H1 (cell line): ENCODE results near the gene SNX27. TPM values are rescaled to one million over a fixed set of nuclear protein-coding genes. Genes with fewer than 3 reads are reported as not detected.
A peak's percentile ranks its signal among the peaks of the same experiment; 100 is the strongest.

ENCODE experiments used
- CTCF ChIA-PET: fragments of 300-600 bp; sonication (Branson Sonifier 250); formaldehyde crosslinking; loops from one replicate; lab custom pipeline; 2021; ENCODE audit not compliant: partially characterized antibody; lab: Charles Lee
- POLR2A ChIA-PET: fragments of 300-600 bp; sonication (Branson Sonifier 250); formaldehyde crosslinking; loops from one replicate; lab custom pipeline; 2021; ENCODE audit warnings: inconsistent platforms; ENCODE audit not compliant: partially characterized antibody; lab: Charles Lee
- DNase-seq, 2 experiments: peaks; one replicate each; pipeline versions ENCODE4 v3.0.0 to v3.0.0-alpha.2; 2010 to 2022; ENCODE audit warnings: low spot score in 2 of 2, low read depth in 1 of 2, mixed read lengths in 1 of 2
- FAIRE-seq: peaks from 2 replicates; lab custom pipeline; 2011; peaks lifted over from hg19 to GRCh38; lab: Jason Lieb, UNC
- H2AFZ ChIP-seq: 2 replicates; pipeline ENCODE4 v1.8.1; 2012; ENCODE audit warnings: low read length, inconsistent platforms
- H2AK5ac ChIP-seq: 2 replicates; pipeline ENCODE4 v1.6.1; 2013; ENCODE audit warnings: low read depth, low read length
- H2BK120ac ChIP-seq: replicated peaks from 2 replicates; pipeline ENCODE3; 2013; ENCODE audit warnings: low read depth, low read length, inconsistent platforms
- H2BK12ac ChIP-seq: 2 replicates; pipeline ENCODE4 v1.6.1; 2013; ENCODE audit warnings: low read depth, low read length
- H2BK15ac ChIP-seq: 2 replicates; pipeline ENCODE4 v1.6.1; 2013; ENCODE audit warnings: low read length
- H2BK20ac ChIP-seq: 2 replicates; pipeline ENCODE4 v1.6.1; 2013; ENCODE audit warnings: low read length
- H2BK5ac ChIP-seq: 2 replicates; pipeline ENCODE4 v1.6.1; 2013; ENCODE audit warnings: low read depth, low read length
- H3K14ac ChIP-seq: 2 replicates; pipeline ENCODE4 v1.6.1; 2013; ENCODE audit warnings: inconsistent platforms; ENCODE audit not compliant: insufficient read length
- H3K18ac ChIP-seq: 2 replicates; pipeline ENCODE4 v1.6.1; 2013; ENCODE audit warnings: low read length; ENCODE audit errors: extremely low read depth
- H3K23ac ChIP-seq: 2 replicates; pipeline ENCODE4 v1.6.1; 2013; ENCODE audit warnings: inconsistent platforms; ENCODE audit not compliant: insufficient read length
- H3K23me2 ChIP-seq: 2 replicates; pipeline ENCODE4 v1.6.1; 2013; ENCODE audit warnings: low read depth, low read length
- H3K27ac ChIP-seq: 2 replicates; pipeline ENCODE4 v1.6.1; 2011; ENCODE audit warnings: low read depth, low read length, inconsistent platforms
- H3K27me3 ChIP-seq, 4 experiments: replicated peaks in 1 of 4; 1 replicate in 1 of 4; 2 replicates in 3 of 4; pipeline versions ENCODE4 v1.6.1 to v1.8.1; 2011 to 2013; ENCODE audit warnings: low read length in 3 of 4, mild to moderate bottlenecking in 3 of 4, inconsistent platforms in 2 of 4, mixed read lengths in 2 of 4, moderate library complexity in 1 of 4; ENCODE audit not compliant: control insufficient read depth in 3 of 4, insufficient read depth in 3 of 4; ENCODE audit errors: extremely low read depth in 1 of 4
- H3K36me3 ChIP-seq, 4 experiments: 2 replicates each; pipeline versions ENCODE4 v1.6.1 to v1.8.1; 2011 to 2013; ENCODE audit warnings: mild to moderate bottlenecking in 4 of 4, low read length in 3 of 4, moderate library complexity in 2 of 4, control low read depth in 1 of 4, inconsistent platforms in 1 of 4; ENCODE audit not compliant: insufficient read depth in 4 of 4, control insufficient read depth in 2 of 4
- H3K4ac ChIP-seq: replicated peaks from 2 replicates; pipeline ENCODE3; 2013; ENCODE audit warnings: low read length, low read depth, mixed read lengths, inconsistent platforms; ENCODE audit not compliant: insufficient read length
- H3K4me1 ChIP-seq, 4 experiments: replicated peaks in 1 of 4; 1 replicate in 1 of 4; 2 replicates in 3 of 4; pipeline versions ENCODE4 v1.6.1 to v1.8.1; 2011 to 2013; ENCODE audit warnings: low read length in 3 of 4, inconsistent platforms in 2 of 4, mixed read lengths in 1 of 4; ENCODE audit not compliant: insufficient read depth in 4 of 4, control insufficient read depth in 3 of 4
- H3K4me2 ChIP-seq, 2 experiments: 2 replicates each; pipeline versions ENCODE4 v1.6.1 to v1.8.1; 2011 to 2013; ENCODE audit warnings: low read depth in 2 of 2, low read length in 2 of 2, control low read depth in 1 of 2, inconsistent platforms in 1 of 2, mild to moderate bottlenecking in 1 of 2; ENCODE audit not compliant: insufficient read depth in 1 of 2
- H3K4me3 ChIP-seq, 4 experiments: fragments of 200-600, 300-600 bp in 1 of 4; sonication (generic), shearing (Covaris generic), sonication (Bioruptor Twin) in 1 of 4; 2 replicates each; pipeline versions ENCODE4 v1.5.1 to v1.8.1; 2011 to 2016; ENCODE audit warnings: low read length in 4 of 4, low read depth in 3 of 4, control low read depth in 2 of 4, inconsistent platforms in 2 of 4, mild to moderate bottlenecking in 2 of 4, mixed read lengths in 1 of 4, moderate library complexity in 1 of 4; ENCODE audit not compliant: insufficient read depth in 2 of 4; ENCODE audit errors: extremely low read depth in 1 of 4
- H3K56ac ChIP-seq: replicated peaks from 2 replicates; pipeline ENCODE3; 2013; ENCODE audit warnings: low read depth, mild to moderate bottlenecking, mixed read lengths, low read length, inconsistent platforms; ENCODE audit not compliant: insufficient read length
- H3K79me1 ChIP-seq: 2 replicates; pipeline ENCODE4 v1.6.1; 2013; ENCODE audit warnings: low read depth, low read length, control low read depth
- H3K79me2 ChIP-seq, 2 experiments: 2 replicates each; pipeline versions ENCODE4 v1.6.1 to v1.8.1; 2012 to 2013; ENCODE audit warnings: low read length in 2 of 2, mild to moderate bottlenecking in 2 of 2, inconsistent platforms in 1 of 2; ENCODE audit not compliant: insufficient read depth in 2 of 2, control insufficient read depth in 1 of 2
- H3K9ac ChIP-seq, 4 experiments: replicated peaks in 1 of 4; 1 replicate in 1 of 4; 2 replicates in 3 of 4; pipeline versions ENCODE4 v1.6.1 to v1.8.1; 2011 to 2013; ENCODE audit warnings: low read depth in 3 of 4, low read length in 3 of 4, control low read depth in 2 of 4, mild to moderate bottlenecking in 2 of 4, moderate library complexity in 2 of 4, inconsistent platforms in 1 of 4; ENCODE audit errors: extremely low read depth in 1 of 4
- H3K9me3 ChIP-seq, 2 experiments: 2 replicates each; pipeline versions ENCODE4 v1.6.1 to v1.8.1; 2012 to 2013; ENCODE audit warnings: mild to moderate bottlenecking in 2 of 2, moderate library complexity in 2 of 2, control low read depth in 1 of 2, inconsistent platforms in 1 of 2, low read depth in 1 of 2, low read length in 1 of 2, mixed read lengths in 1 of 2; ENCODE audit not compliant: insufficient read depth in 2 of 2
- H4K20me1 ChIP-seq, 2 experiments: replicated peaks in 1 of 2; 2 replicates each; pipeline versions ENCODE3 to v1.8.1; 2011 to 2013; ENCODE audit warnings: inconsistent platforms in 2 of 2, low read length in 2 of 2, mild to moderate bottlenecking in 1 of 2; ENCODE audit not compliant: insufficient read depth in 2 of 2, control insufficient read depth in 1 of 2
- H4K5ac ChIP-seq: 2 replicates; pipeline ENCODE4 v1.6.1; 2013; ENCODE audit warnings: low read length, low read depth, mixed read lengths, inconsistent platforms; ENCODE audit not compliant: insufficient read length
- H4K8ac ChIP-seq: 2 replicates; pipeline ENCODE4 v1.8.0; 2013; ENCODE audit warnings: mild to moderate bottlenecking, moderate library complexity, low read length, inconsistent platforms; ENCODE audit not compliant: insufficient read depth; ENCODE audit errors: extremely low read depth
- H4K91ac ChIP-seq: replicated peaks from 2 replicates; pipeline ENCODE3; 2013; ENCODE audit warnings: low read length, mixed read lengths, inconsistent platforms; ENCODE audit not compliant: insufficient read length
- ASH2L ChIP-seq: fragments of 200-600, 300-600 bp; sonication (generic); IDR thresholded peaks from one replicate; pipeline ENCODE4 v1.7.1; 2017; ENCODE audit warnings: low read length
- CTCF ChIP-seq, 3 experiments: IDR thresholded peaks; 1 replicate in 2 of 3; 2 replicates in 1 of 3; pipeline versions ENCODE4 v1.5.1 to v1.6.1; 2011; ENCODE audit warnings: low read length in 3 of 3, mild to moderate bottlenecking in 3 of 3, inconsistent platforms in 2 of 3, low read depth in 1 of 3, moderate library complexity in 1 of 3; ENCODE audit not compliant: insufficient read depth in 1 of 3; ENCODE audit errors: control extremely low read depth in 1 of 3
- EGR1 ChIP-seq: IDR thresholded peaks from 2 replicates; pipeline ENCODE4 v1.6.1; 2011; ENCODE audit warnings: low read depth, low read length, borderline replicate concordance
- HDAC2 ChIP-seq, 2 experiments: fragments of 300-600 bp in 1 of 2; sonication (generic) in 1 of 2; IDR thresholded peaks; 2 replicates each; pipeline ENCODE4 v1.6.1; 2011 to 2012; ENCODE audit warnings: low read depth in 2 of 2, low read length in 2 of 2, mild to moderate bottlenecking in 2 of 2, moderate library complexity in 2 of 2, borderline replicate concordance in 1 of 2, inconsistent platforms in 1 of 2
- JUND ChIP-seq: IDR thresholded peaks from 2 replicates; pipeline ENCODE4 v1.6.1; 2011; ENCODE audit warnings: mild to moderate bottlenecking, improper control_type of control experiment, low read length
- KDM1A ChIP-seq: fragments of 200-600, 300-600 bp; sonication (generic); IDR thresholded peaks from 2 replicates; pipeline ENCODE4 v1.7.1; 2016; ENCODE audit warnings: mild to moderate bottlenecking, low read length, borderline replicate concordance
- POLR2AphosphoS5 ChIP-seq: IDR thresholded peaks from 2 replicates; pipeline ENCODE4 v1.6.1; 2011; ENCODE audit warnings: low read depth, low read length
- RBBP5 ChIP-seq: IDR thresholded peaks from 2 replicates; pipeline ENCODE4 v1.7.1; 2012; ENCODE audit warnings: low read depth, mild to moderate bottlenecking, inconsistent platforms, low read length, moderate library complexity, borderline replicate concordance
- RXRA ChIP-seq: IDR thresholded peaks from 2 replicates; pipeline ENCODE4 v1.6.1; 2011; ENCODE audit warnings: low read depth, mild to moderate bottlenecking, low read length, moderate library complexity; ENCODE audit not compliant: insufficient read depth
- YY1 ChIP-seq: IDR thresholded peaks from 2 replicates; pipeline ENCODE4 v1.6.1; 2011; ENCODE audit warnings: low read depth, mild to moderate bottlenecking, low read length
- WGBS, 2 experiments: shearing (Covaris generic) in 1 of 2; methylation state at CpG; one replicate each; pipeline versions ENCODE4 v1.1.6 to v1.1.7; 2013 to 2015; ENCODE audit warnings: low lambda C conversion rate in 2 of 2, mixed read lengths in 2 of 2, inconsistent platforms in 1 of 2, low coverage in 1 of 2, missing lambda C conversion rate in 1 of 2; ENCODE audit not compliant: insufficient replicate concordance in 2 of 2, insufficient coverage in 1 of 2, insufficient read length in 1 of 2; ENCODE audit errors: extremely low coverage in 1 of 2, missing lambda C conversion rate in 1 of 2; 5-methylcytosine and 5-hydroxymethylcytosine counted together
- polyA plus RNA-seq, 7 experiments: library from polyadenylated mRNA; depleted of rRNA in 3 of 7; stranded (reverse) in 5 of 7; unstranded in 2 of 7; fragments of >200 nt in 5 of 7; fragments of 200-250 nt in 2 of 7; gene quantifications; 1 replicate in 5 of 7; 2 replicates in 1 of 7; 4 replicates in 1 of 7; pipeline versions ENCODE4 v1.2.1 to v1.2.3, GENCODE V29; 2011 to 2013; ENCODE audit warnings: missing spikeins in 2 of 7, mixed read lengths in 2 of 7
- total RNA-seq: library from RNA; stranded (reverse); fragmentation: NEBNext Ultra II Directional; extraction: Animal tissue kit (Norgen Biotek cat#: 25700); gene quantifications from 2 replicates; pipeline ENCODE4 v1.2.1, GENCODE V29; 2021

The SNX27 gene
- total and polyA plus RNA-seq, 2 of the 8 experiments (the other 6 are each of a cell fraction or from before 2014, with no cell fraction given): 23.4 to 65.4 TPM

DNA sequence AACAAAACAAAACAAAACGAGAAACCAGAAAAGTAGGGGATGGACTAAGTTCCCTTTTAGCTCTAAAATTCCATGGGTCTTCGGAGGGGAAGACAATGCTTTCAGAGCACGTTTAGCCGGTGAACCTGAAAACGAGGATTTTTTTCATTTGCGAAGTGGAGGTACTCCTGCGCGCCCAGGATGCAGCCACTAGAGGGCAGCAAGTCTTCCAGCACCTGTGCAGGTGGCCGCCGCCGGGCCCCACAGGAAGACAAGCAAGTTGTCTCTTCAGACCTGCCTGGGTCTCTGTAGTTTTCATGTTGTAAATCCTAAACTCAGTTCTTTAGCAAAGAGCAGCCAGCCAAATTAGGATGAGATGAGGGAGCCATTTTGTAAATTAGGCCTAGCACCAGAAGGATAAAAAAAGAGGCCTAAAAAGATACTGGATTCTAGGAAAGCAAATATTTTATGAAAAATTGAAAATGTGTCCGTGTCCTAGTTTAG, 17.7 kb upstream of the SNX27 start:
- Histone ChIP-seq H3K23ac (no peak overlapping the region), H4K5ac (no peak overlapping the region), H4K8ac (no peak overlapping the region), H3K27me3 (no peaks in the 10 kb centered on the region; a peak in 1 of 7 replicates), H3K79me1 (no peaks in the 10 kb centered on the region), H3K18ac (no peak overlapping the region), H3K4ac (no peak overlapping the region), H3K9ac (no peak overlapping the region), H4K20me1 (no peaks in the 10 kb centered on the region), H3K79me2 (no peaks in the 10 kb centered on the region), H4K91ac (no peak overlapping the region), H2BK120ac (no peak overlapping the region), H2BK15ac (no peak overlapping the region), H2AK5ac (no peak overlapping the region), H2BK5ac (no peak overlapping the region), H3K14ac (no peak overlapping the region), H3K4me1 (peaks cover 0 to 2% (median 0%) of the 10 kb centered on the region in 4 experiments; a peak in 1 of 7 replicates), H2BK20ac (no peak overlapping the region), H2BK12ac (no peak overlapping the region), H3K36me3 (no peaks in the 10 kb centered on the region), H3K4me3 (peak overlapping the region; percentile 26 to 68 (median 44); a peak in 7 of 8 replicates), H3K4me2 (peak overlapping the region; percentile 37 to 74), H2AFZ (peak overlapping the region; percentile 98), H3K56ac (no peak overlapping the region), H3K27ac (no peak overlapping the region), H3K23me2 (peaks cover 3% of the 10 kb centered on the region; the same call in 1 of the 2 replicates), H3K9me3 (no peaks in the 10 kb centered on the region; a peak in 3 of 4 replicates)
- FAIRE-seq: peak; percentile 63
- ChIA-PET POLR2A (interaction anchor here (0.6 to 2.0 kb wide), 6 partner anchors 10 to 54 kb away, joined by 3 to 20 read pairs (median 3); partner anchors contain the start of genes SNX27 and TUFT1), CTCF (interaction anchor here (0.6 to 3.1 kb wide), 43 partner anchors 9 to 906 kb away, joined by 3 to 15 read pairs (median 4); partner anchors contain the start of genes MRPL9, SNX27 and TUFT1)
- DNase-seq: peak; percentile 80 to 92
- 7% methylated on average over 12 of the region's 12 CpGs; no CpG with 5 or more reads in 1 of the 2 experiments for WGBS, 2 experiments
- no peak for TF ChIP-seq POLR2AphosphoS5
- peak; percentile 73 for TF ChIP-seq ASH2L
- no peak for TF ChIP-seq RXRA
- 0 out of 2 replicates have a peak, but pooled peaks have one; percentile 48 for TF ChIP-seq RBBP5
- 0 out of 2 replicates have a peak, but pooled peaks have one; percentile 27 for TF ChIP-seq JUND
- peak; percentile 73 for TF ChIP-seq YY1
- no peak for TF ChIP-seq KDM1A
- TF ChIP-seq HDAC2 (IDR thresholded peaks at IDR 0.05; ENCODE audit: borderline replicate concordance in 1 of 2, low read depth in 2 of 2, low read length in 2 of 2): 0 out of 4 replicates have a peak, but pooled peaks of 1 of the 2 experiments have one; percentile 29
- TF ChIP-seq CTCF (IDR thresholded peaks at IDR 0.05; ENCODE audit: control extremely low read depth in 1 of 3, insufficient read depth in 1 of 3, low read depth in 1 of 3, low read length in 3 of 3): peak; percentile 85 to 96 (median 95)
- 0 out of 2 replicates have a peak, but pooled peaks have one; percentile 5 for TF ChIP-seq EGR1
